GM18870 (cell line): ENCODE data around the gene CCDC171.
"Not testable (repeated sequence)": the region's sequence is repeated elsewhere in the genome, so short reads cannot be mapped to it uniquely, and the experiment has no call there.

Source experiments
- ATAC-seq: cut with Tn5 transposase; IDR thresholded peaks from one replicate; pipeline ENCODE4 v1.9.1; 2021; ENCODE audit warnings: moderate library complexity; ENCODE audit not compliant: unreplicated experiment

CCDC171 gene

DNA sequence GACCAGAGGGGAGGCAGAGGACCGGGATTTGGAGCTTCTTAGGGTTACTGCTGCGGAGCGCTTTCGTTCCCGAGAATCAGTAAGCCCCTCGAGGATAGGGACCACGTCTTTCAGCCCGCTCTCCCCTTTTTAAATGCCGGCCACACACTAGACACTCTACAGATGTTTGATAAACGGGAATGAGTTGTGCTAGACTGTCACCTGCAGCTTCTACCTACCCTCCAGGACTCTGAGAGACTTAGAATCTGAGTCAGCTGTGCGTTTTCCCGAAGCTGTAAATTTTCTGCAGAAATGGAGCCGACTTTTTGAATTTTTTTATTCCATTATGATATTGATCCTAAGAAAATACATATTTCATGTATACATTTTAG lies 670 bp downstream of the CCDC171 start:
- peak; percentile 28 for ATAC-seq

DNA sequence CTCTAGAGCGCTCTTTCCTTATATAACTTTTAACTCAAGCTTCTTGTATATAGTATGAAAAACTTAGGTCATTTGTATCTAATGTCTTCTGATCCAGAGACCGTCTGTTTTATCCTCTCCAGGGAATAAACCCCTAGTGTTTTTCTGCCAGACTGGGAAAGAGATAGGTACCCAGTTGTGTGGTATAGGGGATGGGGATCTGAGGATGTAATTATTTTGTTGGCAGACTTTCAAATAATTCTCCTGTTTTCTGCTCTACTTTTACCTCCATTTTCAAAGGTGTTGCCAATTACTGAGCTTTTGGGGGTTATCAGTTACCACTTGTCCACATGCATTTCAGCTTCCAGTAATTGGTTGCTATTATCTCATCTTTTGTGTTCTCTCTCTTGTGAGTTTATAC lies 17.9 kb downstream of the CCDC171 start:
- ATAC-seq: no peak

DNA sequence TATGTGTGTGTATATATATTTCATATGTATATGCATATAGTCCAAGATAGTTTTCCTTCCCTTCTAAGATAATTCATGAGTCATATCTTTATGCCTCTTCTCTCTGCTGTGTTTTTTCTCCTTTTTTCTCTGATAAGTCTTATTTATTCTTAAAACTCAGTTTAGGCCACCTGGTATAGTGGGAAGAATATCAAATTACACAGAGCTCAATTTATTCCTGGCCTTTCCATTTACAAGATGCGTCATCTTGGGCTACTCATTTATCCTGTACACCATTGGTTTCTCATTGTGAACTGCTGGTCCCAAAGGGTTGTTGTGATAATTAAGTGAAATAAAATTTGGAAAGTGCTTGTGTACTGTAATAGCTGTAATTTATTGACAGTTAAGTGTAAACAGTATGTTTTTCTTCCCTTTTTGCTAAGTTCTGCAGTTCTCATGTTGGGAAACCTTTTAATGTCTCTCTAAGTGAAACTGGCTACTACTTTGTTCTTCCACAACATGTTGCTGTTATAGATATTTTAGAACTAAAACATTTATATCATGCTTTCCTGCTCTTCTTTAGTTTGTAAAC lies 19.4 kb downstream of the CCDC171 start:
- ATAC-seq: no peak

DNA sequence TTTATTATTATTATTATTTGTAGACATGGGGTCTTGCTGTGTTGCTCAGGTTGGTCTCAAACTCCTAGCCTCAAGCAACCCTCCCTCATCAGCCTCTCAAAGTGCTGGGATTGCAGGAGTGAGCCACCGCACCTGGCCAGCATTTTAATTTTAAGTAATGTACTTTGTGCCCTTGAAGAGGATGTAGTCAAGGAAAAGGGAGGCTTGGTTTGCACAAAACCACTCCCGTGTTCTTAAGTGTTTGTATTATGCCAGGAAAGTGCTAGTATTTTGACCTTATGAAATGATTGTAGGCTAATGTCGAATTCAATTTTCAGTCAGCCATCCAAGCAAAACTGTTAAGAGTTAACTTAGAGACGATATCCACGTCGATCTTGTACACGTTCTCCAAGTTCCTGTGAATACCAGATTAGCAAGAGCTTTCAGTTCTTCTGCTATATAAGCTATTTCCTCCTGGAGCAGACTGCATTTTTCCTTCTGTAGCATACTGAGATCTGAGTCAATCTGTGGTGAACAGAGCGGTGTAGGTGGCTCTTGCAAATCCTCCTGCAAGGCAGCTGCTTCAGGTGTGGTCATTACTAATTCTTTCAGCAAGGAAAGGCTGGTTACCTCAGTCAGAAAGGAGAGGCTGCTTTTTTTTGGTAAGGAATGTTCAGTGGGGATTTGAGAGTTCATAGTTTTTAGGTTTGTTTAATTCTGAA lies 23.7 kb downstream of the CCDC171 start:
- no peak for ATAC-seq

DNA sequence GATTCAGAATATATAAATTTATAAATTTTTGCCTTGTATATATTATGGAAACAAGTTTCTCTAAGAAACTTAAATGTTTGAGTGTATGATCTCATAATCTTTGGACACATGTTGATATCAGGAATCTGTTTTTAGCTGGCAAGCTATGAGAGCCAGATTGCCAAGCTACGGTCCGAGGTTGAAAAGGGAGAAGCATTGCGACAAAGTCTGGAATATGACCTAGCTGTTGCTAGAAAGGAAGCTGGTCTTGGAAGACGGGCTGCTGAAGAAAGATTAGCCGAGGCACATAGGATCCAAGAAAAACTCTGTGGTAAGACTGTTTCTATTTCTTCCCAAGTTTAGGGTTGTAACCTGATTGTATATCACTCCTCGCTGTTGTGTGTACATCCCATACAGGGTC lies 25.9 kb downstream of the CCDC171 start:
- ATAC-seq: no peak

DNA sequence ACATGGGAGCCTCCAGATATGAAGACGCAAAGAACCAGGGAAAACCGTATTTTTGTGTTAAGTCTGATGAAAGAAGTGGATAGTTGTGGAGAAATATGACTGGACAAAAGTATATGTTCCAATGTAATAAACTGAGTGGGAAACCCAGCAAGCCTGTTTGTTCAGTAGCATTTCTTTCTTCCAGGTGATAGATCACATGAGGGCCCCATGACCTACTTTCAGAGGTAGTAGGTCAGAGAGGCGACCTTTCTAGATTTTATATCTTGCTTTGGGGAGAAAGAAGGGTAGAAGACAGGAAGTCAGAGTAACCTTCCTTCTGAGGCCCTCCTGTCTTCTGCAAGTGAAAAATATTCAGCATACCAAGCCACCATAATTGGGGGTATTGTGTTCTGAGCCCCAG lies 31.5 kb downstream of the CCDC171 start:
- ATAC-seq: no peak

DNA sequence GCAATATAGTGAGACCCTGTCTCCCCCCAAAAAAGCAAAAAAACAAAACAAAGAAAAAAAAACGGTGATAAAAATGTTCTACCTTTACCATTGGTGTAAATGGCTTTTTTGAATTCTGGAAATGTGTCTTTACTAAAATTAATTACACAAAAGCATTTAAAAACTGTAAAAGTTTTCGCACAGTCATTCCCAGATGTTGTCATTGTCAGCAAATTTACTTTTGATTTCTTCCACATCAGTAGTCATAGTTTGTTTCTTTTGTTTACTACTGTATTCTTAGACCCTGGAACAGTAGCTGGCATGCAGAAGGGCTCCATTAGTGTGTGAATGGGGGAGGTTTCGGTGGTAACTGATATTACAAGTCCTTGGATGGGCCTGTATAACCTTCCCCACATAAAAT lies 39.5 kb downstream of the CCDC171 start:
- no peak for ATAC-seq

DNA sequence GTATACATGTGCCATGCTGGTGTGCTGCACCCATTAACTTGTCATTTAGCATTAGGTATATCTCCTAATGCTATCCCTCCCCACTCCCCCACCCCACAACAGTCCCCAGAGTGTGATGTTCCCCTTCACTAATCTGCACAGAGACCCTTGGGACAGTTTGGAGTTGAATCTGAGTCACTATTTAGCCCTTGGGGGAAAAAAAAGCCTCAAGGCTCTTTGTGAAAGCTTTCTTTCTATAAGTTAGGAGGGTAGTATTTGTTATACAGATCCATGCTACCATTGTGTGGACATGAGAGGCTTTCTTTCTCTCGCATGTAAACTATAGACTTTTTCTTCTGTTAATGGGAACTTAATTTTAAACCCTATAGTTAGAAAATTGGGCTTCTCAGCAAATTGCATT lies 40.1 kb downstream of the CCDC171 start:
- not testable (repeated sequence) for ATAC-seq

DNA sequence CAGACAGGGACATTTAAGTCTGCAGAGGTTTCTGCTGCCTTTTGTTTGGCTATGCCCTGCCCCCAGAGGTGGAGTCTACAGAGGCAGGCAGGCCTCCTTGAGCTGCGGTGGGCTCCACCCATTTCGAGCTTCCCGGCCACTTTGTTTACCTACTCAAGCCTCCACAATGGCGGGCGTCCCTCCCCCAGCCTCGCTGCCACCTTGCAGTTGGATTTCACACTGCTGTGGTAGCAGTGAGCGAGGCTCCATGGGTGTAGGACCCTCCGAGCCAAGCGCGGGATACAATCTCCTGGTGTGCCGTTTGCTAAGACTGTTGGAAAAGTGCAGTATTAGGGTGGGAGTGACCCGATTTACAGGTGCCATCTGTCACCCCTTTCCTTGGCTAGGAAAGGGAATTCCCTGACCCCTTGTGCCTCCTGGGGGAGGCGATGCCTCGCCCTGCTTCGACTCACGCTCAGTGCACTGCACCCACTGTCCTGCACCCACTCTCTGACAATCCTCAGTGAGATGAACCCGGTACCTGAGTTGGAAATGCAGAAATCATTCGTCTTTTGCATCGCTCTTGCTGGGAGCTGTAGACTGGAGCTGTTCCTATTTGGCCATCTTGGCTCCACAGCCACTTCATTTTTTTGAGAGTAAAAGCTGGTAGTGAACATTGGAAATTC lies 48.0 kb downstream of the CCDC171 start:
- not testable (repeated sequence) for ATAC-seq

DNA sequence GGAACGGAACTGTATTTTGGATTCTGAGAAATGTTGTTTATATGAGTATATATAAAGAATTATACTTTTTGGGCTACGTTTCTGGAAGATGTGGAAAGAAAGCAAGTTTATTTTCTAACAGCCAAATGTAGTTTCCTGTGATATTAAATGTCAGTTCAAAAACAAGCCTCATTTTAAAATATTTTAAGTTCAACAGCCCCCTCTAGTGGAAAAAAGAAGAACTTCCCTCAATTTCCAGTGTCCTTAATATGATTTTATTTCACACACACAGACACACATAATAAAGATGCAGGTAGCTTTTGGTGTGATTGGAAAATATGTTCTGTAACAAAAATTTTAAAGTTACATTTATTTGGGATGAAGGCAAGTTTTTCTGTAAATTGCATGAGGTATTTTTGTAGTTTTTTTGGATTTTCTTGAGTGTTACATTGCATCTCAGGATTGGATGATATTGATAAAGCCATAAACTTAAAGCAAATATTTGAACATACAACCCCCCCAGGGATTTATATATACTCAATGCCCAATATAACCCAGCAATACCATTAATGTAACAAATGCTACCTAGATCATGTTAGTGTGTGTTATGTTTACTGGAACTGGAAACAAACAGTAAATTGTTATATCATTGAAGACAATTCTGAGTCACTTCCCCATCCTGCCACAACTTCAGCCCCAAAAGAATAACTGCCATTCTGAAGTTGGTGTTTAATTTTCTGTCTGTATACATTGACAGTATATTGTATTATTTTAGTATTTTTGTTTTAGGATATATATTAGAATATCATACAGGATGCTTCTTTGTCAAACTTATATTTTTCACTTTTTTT lies 54.0 kb downstream of the CCDC171 start:
- ATAC-seq: peak; percentile 63

DNA sequence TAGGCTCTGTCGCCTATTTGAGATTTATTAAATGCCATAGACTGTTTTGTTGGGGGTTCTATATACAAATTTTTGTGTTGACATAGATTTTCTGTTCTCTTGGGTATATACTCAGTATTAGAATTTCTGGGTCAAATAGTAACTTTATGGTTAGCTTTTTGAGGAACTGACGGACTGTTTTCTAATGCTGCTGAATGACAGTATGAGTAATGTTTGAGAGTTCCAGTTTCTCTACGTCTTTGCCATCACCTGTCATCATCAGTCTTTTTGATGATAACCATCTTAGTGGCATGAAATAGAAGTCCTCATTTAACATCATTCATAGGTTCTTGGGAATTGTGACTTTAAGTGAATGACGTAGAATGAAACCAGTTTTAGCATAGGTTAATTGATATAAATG lies 60.1 kb downstream of the CCDC171 start:
- ATAC-seq: peak; percentile 90

DNA sequence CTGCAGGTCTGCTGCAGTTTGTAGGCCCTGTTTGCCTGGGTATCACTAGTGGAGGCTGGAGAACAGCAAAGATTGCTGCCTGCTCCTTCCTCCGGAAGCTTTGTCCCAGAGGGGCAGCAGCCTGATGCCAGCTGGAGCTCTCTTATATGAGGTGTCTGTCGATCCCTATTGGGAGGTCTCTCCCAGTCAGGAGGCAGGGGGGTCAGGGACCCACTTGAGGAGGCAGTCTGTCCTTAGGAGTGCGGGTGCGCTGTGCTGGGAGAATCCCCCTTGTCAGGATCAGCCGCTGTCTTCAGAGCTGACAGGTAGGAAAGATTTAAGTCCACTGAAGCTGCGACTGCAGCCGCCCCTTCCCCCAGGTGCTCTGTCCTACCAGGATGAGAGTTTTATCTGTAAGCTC lies 64.9 kb downstream of the CCDC171 start:
- no peak for ATAC-seq

DNA sequence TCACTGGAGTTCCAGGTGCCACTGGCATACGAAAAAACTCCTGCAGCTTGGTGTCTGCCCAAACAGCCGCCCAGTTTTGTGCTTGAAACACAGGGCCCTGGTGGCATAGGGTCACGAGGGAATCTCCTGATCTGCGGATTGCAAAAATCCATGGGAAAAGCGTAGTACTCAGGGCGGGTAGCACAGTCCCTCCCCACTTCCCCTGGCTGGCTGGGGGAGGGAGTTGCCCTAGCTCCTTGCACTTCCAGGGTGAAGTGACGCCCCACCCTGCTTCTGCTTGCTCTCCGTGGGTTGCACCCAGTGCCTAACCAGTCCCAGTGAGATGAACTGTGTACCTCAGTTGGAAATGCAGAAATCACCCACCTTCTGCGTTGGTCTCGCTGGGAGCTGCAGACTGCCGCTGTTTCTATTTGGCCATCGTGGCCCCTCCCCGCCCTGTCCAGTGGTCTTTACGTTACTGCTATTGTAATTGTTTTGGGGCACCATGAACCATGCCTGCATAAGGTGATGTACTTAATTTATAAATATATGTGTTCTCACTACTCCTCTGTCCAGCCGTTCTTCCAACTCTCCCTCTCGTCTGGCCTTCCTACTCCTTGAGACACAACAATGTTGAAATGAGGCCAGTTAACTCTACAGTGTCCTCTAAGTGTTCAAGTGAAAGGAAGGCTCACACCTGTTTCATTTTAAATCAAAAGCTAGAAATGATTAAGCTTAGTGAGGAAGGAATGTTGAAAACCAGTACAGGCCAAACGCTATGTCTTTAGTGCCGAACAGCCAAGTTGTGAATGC lies 65.9 kb downstream of the CCDC171 start:
- ATAC-seq: no peak

DNA sequence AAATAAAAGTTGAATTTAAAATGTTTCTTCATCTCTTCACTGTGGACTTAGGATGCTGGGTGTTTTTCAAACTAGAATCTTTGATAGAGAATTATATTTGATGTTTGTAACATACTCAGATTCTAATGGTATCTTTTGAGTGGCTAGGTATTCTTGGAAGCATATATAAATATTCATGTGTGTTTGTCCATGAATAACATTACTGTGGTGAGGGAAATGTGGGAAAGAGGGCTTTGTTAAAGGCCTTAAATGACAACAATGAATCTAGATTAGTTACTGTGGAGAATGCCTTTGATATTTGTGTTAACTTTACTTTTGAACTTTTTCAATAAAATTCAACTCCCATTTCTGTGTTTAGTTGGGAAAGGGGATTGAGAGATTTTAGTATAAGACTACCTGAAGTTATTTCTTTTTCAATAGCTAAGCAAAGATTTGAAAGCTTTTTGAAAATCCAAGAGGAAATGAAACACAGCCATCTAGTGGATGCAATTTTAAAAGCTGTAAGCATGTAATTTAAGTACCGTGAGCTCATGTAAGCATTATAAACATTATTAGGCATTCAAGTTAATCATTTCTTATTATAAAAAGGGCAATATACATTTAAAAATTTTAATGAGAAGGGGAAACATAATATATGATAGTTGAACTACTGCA lies 69.6 kb downstream of the CCDC171 start:
- ATAC-seq: no peak

DNA sequence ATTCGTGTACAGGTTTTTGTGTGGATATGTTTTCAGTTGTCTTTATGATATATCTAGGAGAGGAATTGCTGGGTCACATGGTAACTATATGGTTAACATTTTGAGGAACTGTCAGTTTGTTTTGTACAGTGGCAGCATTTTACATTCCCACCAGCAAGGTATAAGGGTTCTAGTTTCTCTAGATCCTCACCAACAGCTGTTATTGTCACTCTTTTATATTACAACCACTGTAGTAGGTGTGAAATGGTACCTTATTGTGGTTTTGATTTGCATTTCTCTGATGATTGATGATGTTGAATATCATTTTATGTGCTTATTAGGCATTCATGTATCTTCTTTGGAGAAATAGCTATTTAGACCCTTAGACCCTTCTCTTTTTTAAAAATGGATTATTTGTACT lies 82.9 kb downstream of the CCDC171 start:
- no peak for ATAC-seq

DNA sequence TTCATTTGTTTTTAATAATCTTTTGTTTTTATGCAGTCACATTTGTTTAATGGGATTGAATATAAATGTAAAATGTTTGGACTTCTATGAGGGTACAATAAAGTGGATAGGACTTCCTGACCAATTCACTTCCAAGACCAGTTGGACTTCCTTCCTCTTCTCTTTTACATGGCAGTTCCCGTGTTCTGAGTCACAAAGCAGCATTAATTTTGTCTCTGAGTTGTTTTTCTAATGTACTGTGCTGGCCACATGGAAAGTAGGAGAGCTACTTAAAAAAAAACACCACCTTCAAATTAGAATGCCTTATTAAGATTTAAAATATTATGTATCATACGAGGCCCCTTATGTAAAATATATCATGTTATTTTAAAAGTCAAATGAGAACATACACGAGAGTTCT lies 87.3 kb downstream of the CCDC171 start:
- ATAC-seq: no peak

DNA sequence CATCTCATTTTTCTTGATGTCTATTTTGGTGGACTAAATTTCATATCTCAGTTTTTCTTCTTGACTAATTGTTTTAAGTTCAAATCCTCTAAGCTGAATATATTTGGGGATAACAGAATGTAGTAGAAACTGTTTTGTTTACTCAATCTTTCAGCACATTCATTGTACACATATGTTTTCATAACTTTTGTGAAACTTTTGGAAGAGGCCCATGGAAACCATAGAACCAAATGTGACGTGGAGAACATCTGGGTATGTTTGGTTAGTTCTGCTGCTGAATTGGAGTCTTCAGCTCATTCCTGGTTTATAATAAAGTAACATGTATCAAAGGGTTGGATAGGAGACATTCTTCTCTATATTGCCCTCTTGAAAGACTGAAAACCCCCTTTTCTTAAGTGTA lies 88.4 kb downstream of the CCDC171 start:
- no peak for ATAC-seq

DNA sequence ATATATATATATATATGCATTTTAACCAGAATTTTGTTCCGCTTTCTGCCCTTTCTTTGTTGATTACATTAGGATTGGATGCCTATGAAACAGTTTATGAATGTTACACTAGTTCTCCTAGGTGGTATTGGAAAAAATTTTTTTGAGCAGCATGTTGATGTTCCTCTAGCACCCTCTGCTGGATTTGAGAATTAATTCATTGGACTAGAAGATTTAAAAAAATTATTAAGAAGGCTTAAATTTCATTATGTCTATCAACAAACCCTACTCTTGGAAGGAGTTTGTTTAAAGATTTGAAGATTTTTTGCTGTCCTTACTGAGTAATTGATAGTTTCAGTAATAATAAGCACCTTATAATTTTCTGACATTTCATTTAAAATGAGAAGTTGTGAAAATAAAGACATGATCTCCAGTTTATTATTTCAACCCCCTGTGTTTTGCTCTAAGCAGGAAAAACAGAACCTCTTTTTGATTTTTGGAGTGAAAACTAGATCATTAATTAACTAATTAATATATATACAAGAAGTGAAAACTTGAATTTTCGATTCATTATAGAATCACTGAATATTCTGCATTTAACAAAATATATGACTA lies 89.6 kb downstream of the CCDC171 start:
- peak; percentile 50 for ATAC-seq

DNA sequence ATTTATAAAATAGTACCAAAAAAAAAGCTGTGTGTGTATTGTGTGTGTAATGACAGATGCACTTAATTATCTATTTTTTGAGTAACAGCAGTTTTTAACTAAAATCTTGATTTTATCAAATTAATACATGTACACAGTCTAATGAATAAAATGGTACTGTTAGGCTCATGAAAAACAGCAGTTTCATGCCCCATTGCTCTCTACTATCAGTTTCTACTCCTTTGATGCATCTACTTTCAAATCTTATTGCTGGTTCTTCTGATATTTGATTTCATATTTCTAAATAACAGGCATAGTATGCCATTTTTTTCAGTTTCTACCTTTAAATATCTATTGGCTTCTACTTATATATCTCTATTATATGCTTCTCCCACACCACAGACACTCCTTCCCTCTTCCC lies 117.4 kb downstream of the CCDC171 start:
- ATAC-seq: peak; percentile 64

DNA sequence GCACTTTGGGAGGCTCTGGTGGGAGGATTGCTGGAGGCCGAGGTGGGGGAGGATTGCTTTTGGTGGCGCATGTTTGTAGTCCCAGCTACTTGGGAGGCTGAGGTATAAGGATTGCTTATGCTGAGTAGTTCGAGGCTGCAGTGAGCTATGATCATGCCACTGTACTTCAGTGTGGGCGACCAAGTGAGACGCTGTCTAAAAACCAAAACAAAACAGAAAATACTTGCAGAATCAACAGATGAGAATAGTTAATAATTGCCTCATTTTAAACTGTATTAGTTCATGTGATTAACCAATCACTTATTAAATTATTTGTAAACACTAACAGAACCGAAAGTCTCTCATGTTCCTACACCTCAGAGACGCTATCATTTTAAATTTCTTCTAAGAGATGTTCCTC lies 118.1 kb downstream of the CCDC171 start:
- peak; percentile 93 for ATAC-seq
